OCI-LY1 (cell line): ENCODE measurements around the gene C8G.

Source experiments
- H2AFZ ChIP-seq: fragments of 200-600 bp; sonication (generic), shearing (Covaris generic); 2 replicates; pipeline ENCODE4 v1.6.0; 2014; ENCODE audit warnings: antibody characterized with exemption, mild to moderate bottlenecking, low read length
- H3F3A ChIP-seq: fragments of 200-600 bp; sonication (generic), shearing (Covaris generic); 2 replicates; pipeline ENCODE4 v1.6.0; 2014; ENCODE audit warnings: mild to moderate bottlenecking, antibody characterized with exemption, low read length, moderate library complexity; ENCODE audit not compliant: insufficient read depth
- H3K27ac ChIP-seq: fragments of 200-600 bp; sonication (generic); 2 replicates; pipeline ENCODE4 v1.5.1; 2014; ENCODE audit warnings: low read length, mixed run types, mild to moderate bottlenecking, low read depth; ENCODE audit not compliant: poor library complexity, severe bottlenecking
- H3K27me3 ChIP-seq: fragments of 200-600 bp; sonication (generic); 2 replicates; pipeline ENCODE4 v1.6.0; 2014; ENCODE audit warnings: antibody characterized with exemption, mild to moderate bottlenecking, low read length, moderate library complexity; ENCODE audit not compliant: insufficient read depth
- H3K36me3 ChIP-seq: fragments of 200-600 bp; sonication (generic); 2 replicates; pipeline ENCODE4 v1.6.1; 2014; ENCODE audit warnings: mild to moderate bottlenecking, antibody characterized with exemption, low read length, moderate library complexity, mixed read lengths; ENCODE audit not compliant: insufficient read depth
- H3K4me1 ChIP-seq: fragments of 200-600 bp; sonication (generic); 2 replicates; pipeline ENCODE4 v1.5.1; 2014; ENCODE audit warnings: mild to moderate bottlenecking, low read length, moderate library complexity; ENCODE audit not compliant: insufficient read depth, severe bottlenecking
- H3K4me2 ChIP-seq: fragments of 200-600 bp; sonication (generic), shearing (Covaris generic); 2 replicates; pipeline ENCODE4 v1.6.1; 2014; ENCODE audit warnings: low read length
- H3K4me3 ChIP-seq: fragments of 200-600 bp; sonication (generic); 2 replicates; pipeline ENCODE4 v1.5.1; 2014; ENCODE audit warnings: low read length, low read depth, mild to moderate bottlenecking, mixed read lengths; ENCODE audit not compliant: poor library complexity, severe bottlenecking
- H3K79me2 ChIP-seq: fragments of 200-600 bp; shearing (Covaris generic); 2 replicates; pipeline ENCODE4 v1.6.1; 2016; ENCODE audit warnings: mixed run types, low read length, mixed read lengths; ENCODE audit not compliant: insufficient read depth
- H3K9ac ChIP-seq: fragments of 200-600 bp; sonication (generic), shearing (Covaris generic); 2 replicates; pipeline ENCODE4 v1.6.1; 2014; ENCODE audit warnings: mild to moderate bottlenecking, low read length, mixed read lengths
- H3K9me2 ChIP-seq: fragments of 200-600 bp; sonication (generic), shearing (Covaris generic); 2 replicates; pipeline ENCODE4 v1.6.1; 2014; ENCODE audit warnings: low read depth, mild to moderate bottlenecking, low read length, mixed read lengths
- H3K9me3 ChIP-seq: fragments of 200-600 bp; shearing (Covaris generic); 2 replicates; pipeline ENCODE4 v1.6.1; 2014; ENCODE audit warnings: low read length, mixed read lengths
- H4K20me1 ChIP-seq: fragments of 200-600 bp; sonication (generic), shearing (Covaris generic); 2 replicates; pipeline ENCODE4 v1.6.0; 2016; ENCODE audit warnings: mild to moderate bottlenecking, low read length; ENCODE audit not compliant: insufficient read depth
- CTCF ChIP-seq: fragments of 200-600 bp; sonication (generic), shearing (Covaris generic); IDR thresholded peaks from 2 replicates; pipeline ENCODE4 v1.5.1; 2017; ENCODE audit warnings: mild to moderate bottlenecking, antibody characterized with exemption, low read length, moderate library complexity, mixed read lengths
- EZH2 ChIP-seq: fragments of 200-600 bp; sonication (generic), shearing (Covaris generic); IDR thresholded peaks from 2 replicates; pipeline ENCODE4 v1.8.0; 2017; ENCODE audit warnings: borderline replicate concordance, mixed run types, mild to moderate bottlenecking, antibody characterized with exemption, low read length, moderate library complexity, mixed read lengths

C8G gene

DNA sequence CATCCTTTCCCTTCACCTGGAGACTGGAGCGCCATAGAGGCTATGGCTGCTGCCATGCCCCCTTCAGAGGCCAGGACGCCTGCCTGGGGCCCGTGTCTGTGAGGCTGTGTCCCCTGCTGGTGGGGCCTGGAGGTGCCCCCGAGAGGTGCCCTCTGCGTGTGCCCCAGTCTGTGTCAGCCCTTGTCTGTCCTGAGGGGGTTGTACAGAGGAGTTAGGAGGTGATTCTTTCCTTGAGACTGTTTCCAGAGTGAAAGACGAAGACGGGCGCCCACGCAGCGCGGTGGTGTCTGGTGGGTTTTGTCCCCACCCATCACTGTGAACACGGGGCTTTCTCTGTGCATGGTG is 34.2 kb upstream of the C8G start:
- TF ChIP-seq CTCF (no peak), EZH2 (no peak)
- no peaks in the 10 kb centered on the region for H3K27me3 ChIP-seq
- no peak overlapping the region for H3K27ac ChIP-seq
- no peak overlapping the region for H3K4me2 ChIP-seq
- H3K4me1 ChIP-seq: no peaks in the 10 kb centered on the region
- H3K79me2 ChIP-seq: no peaks in the 10 kb centered on the region
- H4K20me1 ChIP-seq: no peaks in the 10 kb centered on the region
- H2AFZ ChIP-seq: no peak overlapping the region
- no peaks in the 10 kb centered on the region for H3K9me2 ChIP-seq
- no peaks in the 10 kb centered on the region for H3F3A ChIP-seq
- H3K4me3 ChIP-seq: no peak overlapping the region
- no peaks in the 10 kb centered on the region for H3K9me3 ChIP-seq
- peaks cover 66% of the 10 kb centered on the region for H3K36me3 ChIP-seq
- H3K9ac ChIP-seq: no peak overlapping the region

GRCh38 chr9:136913701-136914438 is 31.2 kb upstream of the C8G start:
- Histone ChIP-seq H3K36me3 (peaks cover 62% of the 10 kb centered on the region), H3K9me3 (no peaks in the 10 kb centered on the region), H3K79me2 (no peaks in the 10 kb centered on the region), H3K4me1 (no peaks in the 10 kb centered on the region), H3K4me2 (no peak overlapping the region), H3K4me3 (no peak overlapping the region), H3K9ac (no peak overlapping the region), H4K20me1 (no peaks in the 10 kb centered on the region), H2AFZ (no peak overlapping the region), H3F3A (no peaks in the 10 kb centered on the region), H3K9me2 (no peaks in the 10 kb centered on the region), H3K27me3 (no peaks in the 10 kb centered on the region), H3K27ac (no peak overlapping the region)
- TF ChIP-seq EZH2: no peak
- TF ChIP-seq CTCF: no peak

DNA sequence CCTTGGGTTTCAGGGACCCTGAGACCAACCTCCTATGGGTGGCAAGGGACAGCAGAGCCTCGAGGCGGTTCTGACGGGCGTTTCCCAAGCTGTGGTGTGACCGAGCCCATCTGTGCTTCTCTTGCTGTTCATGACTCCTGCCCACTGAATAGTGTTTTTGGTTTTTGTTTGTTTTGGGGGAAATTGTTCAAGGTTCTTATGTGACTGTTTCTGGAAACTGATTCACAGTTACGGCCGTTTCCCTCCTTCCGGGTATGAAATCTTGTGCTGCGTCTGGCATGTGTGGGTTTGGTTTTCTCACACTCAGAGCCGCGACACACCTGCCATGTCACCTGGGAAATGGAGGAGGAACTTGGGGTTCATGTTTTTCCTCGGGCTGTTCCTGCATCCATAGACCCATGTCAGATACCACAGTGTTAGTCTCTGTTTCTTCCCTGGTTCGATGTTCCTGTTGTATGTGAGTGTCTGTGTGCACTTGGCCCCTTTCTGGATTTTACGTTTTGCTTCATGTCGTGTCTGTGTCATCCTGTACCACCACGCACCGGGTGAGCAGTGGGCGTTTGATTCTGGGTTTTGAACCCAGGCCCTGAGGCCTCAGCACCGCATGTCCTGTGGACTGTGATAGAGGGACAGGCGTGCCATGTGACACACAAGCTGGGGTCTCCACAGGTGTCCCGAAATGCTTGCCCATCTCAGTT is 29.3 kb upstream of the C8G start:
- TF ChIP-seq EZH2: no peak
- TF ChIP-seq CTCF: no peak
- H3K36me3 ChIP-seq: peaks cover 59% of the 10 kb centered on the region
- no peak overlapping the region for H3K4me2 ChIP-seq
- H3K9me3 ChIP-seq: no peaks in the 10 kb centered on the region
- no peak overlapping the region for H3K27ac ChIP-seq
- H2AFZ ChIP-seq: no peak overlapping the region
- no peaks in the 10 kb centered on the region for H3K27me3 ChIP-seq
- H3F3A ChIP-seq: no peaks in the 10 kb centered on the region
- no peaks in the 10 kb centered on the region for H3K9me2 ChIP-seq
- H3K79me2 ChIP-seq: no peaks in the 10 kb centered on the region
- no peaks in the 10 kb centered on the region for H4K20me1 ChIP-seq
- H3K9ac ChIP-seq: no peak overlapping the region
- no peaks in the 10 kb centered on the region for H3K4me1 ChIP-seq
- no peak overlapping the region for H3K4me3 ChIP-seq
